H1 (cell line): Measurements from ENCODE around the gene PRRC1. TPM values are rescaled to one million over a fixed set of nuclear protein-coding genes. Genes with fewer than 3 reads are reported as not detected.

ENCODE experiments used
- CTCF ChIA-PET: fragments of 300-600 bp; sonication (Branson Sonifier 250); formaldehyde crosslinking; loops from one replicate; lab custom pipeline; 2021; ENCODE audit not compliant: partially characterized antibody; lab: Charles Lee
- POLR2A ChIA-PET: fragments of 300-600 bp; sonication (Branson Sonifier 250); formaldehyde crosslinking; loops from one replicate; lab custom pipeline; 2021; ENCODE audit warnings: inconsistent platforms; ENCODE audit not compliant: partially characterized antibody; lab: Charles Lee
- DNase-seq, 2 experiments: peaks; one replicate each; pipeline versions ENCODE4 v3.0.0 to v3.0.0-alpha.2; 2010 to 2022; ENCODE audit warnings: low spot score in 2 of 2, low read depth in 1 of 2, mixed read lengths in 1 of 2
- FAIRE-seq: peaks from 2 replicates; lab custom pipeline; 2011; peaks lifted over from hg19 to GRCh38; lab: Jason Lieb, UNC
- H2AFZ ChIP-seq: 2 replicates; pipeline ENCODE4 v1.8.1; 2012; ENCODE audit warnings: low read length, inconsistent platforms
- H2AK5ac ChIP-seq: 2 replicates; pipeline ENCODE4 v1.6.1; 2013; ENCODE audit warnings: low read depth, low read length
- H2BK120ac ChIP-seq: replicated peaks from 2 replicates; pipeline ENCODE3; 2013; ENCODE audit warnings: low read depth, low read length, inconsistent platforms
- H2BK12ac ChIP-seq: 2 replicates; pipeline ENCODE4 v1.6.1; 2013; ENCODE audit warnings: low read depth, low read length
- H2BK15ac ChIP-seq: 2 replicates; pipeline ENCODE4 v1.6.1; 2013; ENCODE audit warnings: low read length
- H2BK20ac ChIP-seq: 2 replicates; pipeline ENCODE4 v1.6.1; 2013; ENCODE audit warnings: low read length
- H2BK5ac ChIP-seq: 2 replicates; pipeline ENCODE4 v1.6.1; 2013; ENCODE audit warnings: low read depth, low read length
- H3K14ac ChIP-seq: 2 replicates; pipeline ENCODE4 v1.6.1; 2013; ENCODE audit warnings: inconsistent platforms; ENCODE audit not compliant: insufficient read length
- H3K18ac ChIP-seq: 2 replicates; pipeline ENCODE4 v1.6.1; 2013; ENCODE audit warnings: low read length; ENCODE audit errors: extremely low read depth
- H3K23ac ChIP-seq: 2 replicates; pipeline ENCODE4 v1.6.1; 2013; ENCODE audit warnings: inconsistent platforms; ENCODE audit not compliant: insufficient read length
- H3K23me2 ChIP-seq: 2 replicates; pipeline ENCODE4 v1.6.1; 2013; ENCODE audit warnings: low read depth, low read length
- H3K27ac ChIP-seq: 2 replicates; pipeline ENCODE4 v1.6.1; 2011; ENCODE audit warnings: low read depth, low read length, inconsistent platforms
- H3K27me3 ChIP-seq, 4 experiments: replicated peaks in 1 of 4; 1 replicate in 1 of 4; 2 replicates in 3 of 4; pipeline versions ENCODE4 v1.6.1 to v1.8.1; 2011 to 2013; ENCODE audit warnings: low read length in 3 of 4, mild to moderate bottlenecking in 3 of 4, inconsistent platforms in 2 of 4, mixed read lengths in 2 of 4, moderate library complexity in 1 of 4; ENCODE audit not compliant: control insufficient read depth in 3 of 4, insufficient read depth in 3 of 4; ENCODE audit errors: extremely low read depth in 1 of 4
- H3K36me3 ChIP-seq, 4 experiments: 2 replicates each; pipeline versions ENCODE4 v1.6.1 to v1.8.1; 2011 to 2013; ENCODE audit warnings: mild to moderate bottlenecking in 4 of 4, low read length in 3 of 4, moderate library complexity in 2 of 4, control low read depth in 1 of 4, inconsistent platforms in 1 of 4; ENCODE audit not compliant: insufficient read depth in 4 of 4, control insufficient read depth in 2 of 4
- H3K4ac ChIP-seq: replicated peaks from 2 replicates; pipeline ENCODE3; 2013; ENCODE audit warnings: low read length, low read depth, mixed read lengths, inconsistent platforms; ENCODE audit not compliant: insufficient read length
- H3K4me1 ChIP-seq, 4 experiments: replicated peaks in 1 of 4; 1 replicate in 1 of 4; 2 replicates in 3 of 4; pipeline versions ENCODE4 v1.6.1 to v1.8.1; 2011 to 2013; ENCODE audit warnings: low read length in 3 of 4, inconsistent platforms in 2 of 4, mixed read lengths in 1 of 4; ENCODE audit not compliant: insufficient read depth in 4 of 4, control insufficient read depth in 3 of 4
- H3K4me2 ChIP-seq, 2 experiments: 2 replicates each; pipeline versions ENCODE4 v1.6.1 to v1.8.1; 2011 to 2013; ENCODE audit warnings: low read depth in 2 of 2, low read length in 2 of 2, control low read depth in 1 of 2, inconsistent platforms in 1 of 2, mild to moderate bottlenecking in 1 of 2; ENCODE audit not compliant: insufficient read depth in 1 of 2
- H3K4me3 ChIP-seq, 4 experiments: fragments of 200-600, 300-600 bp in 1 of 4; sonication (generic), shearing (Covaris generic), sonication (Bioruptor Twin) in 1 of 4; 2 replicates each; pipeline versions ENCODE4 v1.5.1 to v1.8.1; 2011 to 2016; ENCODE audit warnings: low read length in 4 of 4, low read depth in 3 of 4, control low read depth in 2 of 4, inconsistent platforms in 2 of 4, mild to moderate bottlenecking in 2 of 4, mixed read lengths in 1 of 4, moderate library complexity in 1 of 4; ENCODE audit not compliant: insufficient read depth in 2 of 4; ENCODE audit errors: extremely low read depth in 1 of 4
- H3K56ac ChIP-seq: replicated peaks from 2 replicates; pipeline ENCODE3; 2013; ENCODE audit warnings: low read depth, mild to moderate bottlenecking, mixed read lengths, low read length, inconsistent platforms; ENCODE audit not compliant: insufficient read length
- H3K79me1 ChIP-seq: 2 replicates; pipeline ENCODE4 v1.6.1; 2013; ENCODE audit warnings: low read depth, low read length, control low read depth
- H3K79me2 ChIP-seq, 2 experiments: 2 replicates each; pipeline versions ENCODE4 v1.6.1 to v1.8.1; 2012 to 2013; ENCODE audit warnings: low read length in 2 of 2, mild to moderate bottlenecking in 2 of 2, inconsistent platforms in 1 of 2; ENCODE audit not compliant: insufficient read depth in 2 of 2, control insufficient read depth in 1 of 2
- H3K9ac ChIP-seq, 4 experiments: replicated peaks in 1 of 4; 1 replicate in 1 of 4; 2 replicates in 3 of 4; pipeline versions ENCODE4 v1.6.1 to v1.8.1; 2011 to 2013; ENCODE audit warnings: low read depth in 3 of 4, low read length in 3 of 4, control low read depth in 2 of 4, mild to moderate bottlenecking in 2 of 4, moderate library complexity in 2 of 4, inconsistent platforms in 1 of 4; ENCODE audit errors: extremely low read depth in 1 of 4
- H3K9me3 ChIP-seq, 2 experiments: 2 replicates each; pipeline versions ENCODE4 v1.6.1 to v1.8.1; 2012 to 2013; ENCODE audit warnings: mild to moderate bottlenecking in 2 of 2, moderate library complexity in 2 of 2, control low read depth in 1 of 2, inconsistent platforms in 1 of 2, low read depth in 1 of 2, low read length in 1 of 2, mixed read lengths in 1 of 2; ENCODE audit not compliant: insufficient read depth in 2 of 2
- H4K20me1 ChIP-seq, 2 experiments: replicated peaks in 1 of 2; 2 replicates each; pipeline versions ENCODE3 to v1.8.1; 2011 to 2013; ENCODE audit warnings: inconsistent platforms in 2 of 2, low read length in 2 of 2, mild to moderate bottlenecking in 1 of 2; ENCODE audit not compliant: insufficient read depth in 2 of 2, control insufficient read depth in 1 of 2
- H4K5ac ChIP-seq: 2 replicates; pipeline ENCODE4 v1.6.1; 2013; ENCODE audit warnings: low read length, low read depth, mixed read lengths, inconsistent platforms; ENCODE audit not compliant: insufficient read length
- H4K8ac ChIP-seq: 2 replicates; pipeline ENCODE4 v1.8.0; 2013; ENCODE audit warnings: mild to moderate bottlenecking, moderate library complexity, low read length, inconsistent platforms; ENCODE audit not compliant: insufficient read depth; ENCODE audit errors: extremely low read depth
- H4K91ac ChIP-seq: replicated peaks from 2 replicates; pipeline ENCODE3; 2013; ENCODE audit warnings: low read length, mixed read lengths, inconsistent platforms; ENCODE audit not compliant: insufficient read length
- ATF3 ChIP-seq: IDR thresholded peaks from 2 replicates; pipeline ENCODE4 v1.6.1; 2011; ENCODE audit warnings: low read depth, mild to moderate bottlenecking, low read length; ENCODE audit not compliant: insufficient read depth
- CHD1 ChIP-seq: IDR thresholded peaks from 2 replicates; pipeline ENCODE4 v1.6.1; 2012; ENCODE audit warnings: low read depth, low read length, improper control_type of control experiment
- E2F6 ChIP-seq: IDR thresholded peaks from 2 replicates; pipeline ENCODE4 v1.6.1; 2012; ENCODE audit warnings: inconsistent platforms
- EP300 ChIP-seq, 2 experiments: IDR thresholded peaks; 1 replicate in 1 of 2; 2 replicates in 1 of 2; pipeline ENCODE4 v1.6.1; 2011 to 2012; ENCODE audit warnings: low read depth in 2 of 2, low read length in 2 of 2, mild to moderate bottlenecking in 2 of 2, borderline replicate concordance in 1 of 2, inconsistent platforms in 1 of 2, moderate library complexity in 1 of 2
- EZH2 ChIP-seq: fragments of 200-600 bp; sonication (generic); IDR thresholded peaks from 2 replicates; pipeline ENCODE4 v1.7.1; 2012; ENCODE audit warnings: low read depth, mild to moderate bottlenecking, moderate library complexity, low read length, inconsistent platforms; ENCODE audit not compliant: severe bottlenecking
- GTF2F1 ChIP-seq: IDR thresholded peaks from 2 replicates; pipeline ENCODE4 v1.6.1; 2012; ENCODE audit warnings: low read depth, low read length, improper control_type of control experiment, borderline replicate concordance
- KDM4A ChIP-seq: IDR thresholded peaks from one replicate; pipeline ENCODE4 v1.7.1; 2012; ENCODE audit warnings: low read depth, mild to moderate bottlenecking, moderate library complexity, low read length, inconsistent platforms; ENCODE audit not compliant: severe bottlenecking
- KDM5A ChIP-seq: fragments of 200-600 bp; IDR thresholded peaks from 2 replicates; pipeline ENCODE4 v1.7.1; 2012; ENCODE audit warnings: mild to moderate bottlenecking, low read length, inconsistent platforms, mixed read lengths
- POLR2AphosphoS5 ChIP-seq: IDR thresholded peaks from 2 replicates; pipeline ENCODE4 v1.6.1; 2011; ENCODE audit warnings: low read depth, low read length
- SP4 ChIP-seq: IDR thresholded peaks from 2 replicates; pipeline ENCODE4 v1.6.1; 2012; ENCODE audit warnings: low read length, inconsistent platforms
- SRF ChIP-seq: IDR thresholded peaks from 2 replicates; pipeline ENCODE4 v1.6.1; 2011; ENCODE audit warnings: mild to moderate bottlenecking, low read depth, low read length, moderate library complexity
- TCF12 ChIP-seq: IDR thresholded peaks from 2 replicates; pipeline ENCODE4 v1.6.1; 2011; ENCODE audit warnings: low read depth, mild to moderate bottlenecking, low read length
- WGBS, 2 experiments: shearing (Covaris generic) in 1 of 2; methylation state at CpG; one replicate each; pipeline versions ENCODE4 v1.1.6 to v1.1.7; 2013 to 2015; ENCODE audit warnings: low lambda C conversion rate in 2 of 2, mixed read lengths in 2 of 2, inconsistent platforms in 1 of 2, low coverage in 1 of 2, missing lambda C conversion rate in 1 of 2; ENCODE audit not compliant: insufficient replicate concordance in 2 of 2, insufficient coverage in 1 of 2, insufficient read length in 1 of 2; ENCODE audit errors: extremely low coverage in 1 of 2, missing lambda C conversion rate in 1 of 2; 5-methylcytosine and 5-hydroxymethylcytosine counted together
- polyA plus RNA-seq, 7 experiments: library from polyadenylated mRNA; depleted of rRNA in 3 of 7; stranded (reverse) in 5 of 7; unstranded in 2 of 7; fragments of >200 nt in 5 of 7; fragments of 200-250 nt in 2 of 7; gene quantifications; 1 replicate in 5 of 7; 2 replicates in 1 of 7; 4 replicates in 1 of 7; pipeline versions ENCODE4 v1.2.1 to v1.2.3, GENCODE V29; 2011 to 2013; ENCODE audit warnings: missing spikeins in 2 of 7, mixed read lengths in 2 of 7
- total RNA-seq: library from RNA; stranded (reverse); fragmentation: NEBNext Ultra II Directional; extraction: Animal tissue kit (Norgen Biotek cat#: 25700); gene quantifications from 2 replicates; pipeline ENCODE4 v1.2.1, GENCODE V29; 2021

PRRC1 gene
- total and polyA plus RNA-seq, 2 of the 8 experiments (the other 6 are each of a cell fraction or from before 2014, with no cell fraction given) = 54.6 to 78.6 TPM

- no peaks in the 10 kb centered on the region for H3K36me3 ChIP-seq
- no peaks in the 10 kb centered on the region for H3K79me1 ChIP-seq
- no peak overlapping the region for H3K4ac ChIP-seq
- no peak overlapping the region for H3K4me2 ChIP-seq
- no peak overlapping the region for H3K14ac ChIP-seq
- POLR2A ChIA-PET = no interaction called here
- no peak for FAIRE-seq
- H3K56ac ChIP-seq = no peak overlapping the region
- WGBS, 2 experiments = 73% methylated on average over 1 of the region's 1 CpG; no CpG with 5 or more reads in 1 of the 2 experiments
- H4K5ac ChIP-seq = no peak overlapping the region
- no peak overlapping the region for H2AFZ ChIP-seq
- CTCF ChIA-PET = interaction anchor here (1.5 kb wide), 2 partner anchors 9 to 200 kb away, joined by 3 read pairs; no protein-coding TSS in a partner anchor
- H3K18ac ChIP-seq = no peak overlapping the region
- H2BK120ac ChIP-seq = no peak overlapping the region
- H4K20me1 ChIP-seq = no peaks in the 10 kb centered on the region
- no peak overlapping the region for H3K9ac ChIP-seq
- H2AK5ac ChIP-seq = no peak overlapping the region
- H2BK15ac ChIP-seq = no peak overlapping the region
- no peak overlapping the region for H2BK5ac ChIP-seq
- DNase-seq = no peak
- no peaks in the 10 kb centered on the region for H3K9me3 ChIP-seq
- H3K23me2 ChIP-seq = no peaks in the 10 kb centered on the region
- H3K27me3 ChIP-seq = no peaks in the 10 kb centered on the region
- H3K79me2 ChIP-seq = no peaks in the 10 kb centered on the region
- no peak overlapping the region for H2BK20ac ChIP-seq
- H4K91ac ChIP-seq = no peak overlapping the region
- H4K8ac ChIP-seq = no peak overlapping the region
- H3K4me1 ChIP-seq = no peaks in the 10 kb centered on the region
- no peak overlapping the region for H3K23ac ChIP-seq
- H3K4me3 ChIP-seq = no peak overlapping the region
- H2BK12ac ChIP-seq = no peak overlapping the region
- H3K27ac ChIP-seq = no peak overlapping the region
- no peak for TF ChIP-seq EP300 (IDR thresholded peaks at IDR 0.05; ENCODE audit: borderline replicate concordance in 1 of 2, low read depth in 2 of 2, low read length in 2 of 2)
- no peak for TF ChIP-seq SP4
- TF ChIP-seq CHD1 = no peak
- TF ChIP-seq KDM4A = no peak
- no peak for TF ChIP-seq TCF12
- no peak for TF ChIP-seq POLR2AphosphoS5
- TF ChIP-seq EZH2 = no peak
- no peak for TF ChIP-seq KDM5A
- TF ChIP-seq SRF = no peak
- no peak for TF ChIP-seq GTF2F1
- no peak for TF ChIP-seq E2F6
- TF ChIP-seq ATF3 = no peak
Observed at GRCh38 chr5:127498548-127498947, 18.9 kb upstream of the PRRC1 start.
